SU-DHL-6 (cell line): Measurements from ENCODE around the gene ADD2.

Experiments
- CTCF ChIP-seq: fragments of 200-600 bp; sonication (generic); IDR thresholded peaks from one replicate; pipeline ENCODE4 v1.5.1; 2017; ENCODE audit warnings: antibody characterized with exemption, mild to moderate bottlenecking, low read length, moderate library complexity; ENCODE audit not compliant: insufficient read depth, poor library complexity, severe bottlenecking
- EZH2phosphoT487 ChIP-seq: fragments of 200-600 bp; sonication (generic), shearing (Covaris generic); conservative IDR thresholded peaks from 2 replicates; pipeline ENCODE4 v1.6.1; 2018; ENCODE audit warnings: mild to moderate bottlenecking, antibody characterized with exemption, low read length, moderate library complexity, mixed read lengths

- TF ChIP-seq CTCF (no peak), EZH2phosphoT487 (no peak)
Measured at GRCh38 chr2:70778676-70779075, 10.7 kb upstream of the ADD2 start.
